GM19193 (cell line): Measurements from ENCODE around the gene NPAS2.

ENCODE experiments used
- POLR2A ChIP-seq: IDR thresholded peaks from 4 replicates; pipeline ENCODE4 v1.6.1; 2011; ENCODE audit not compliant: insufficient read depth, insufficient read length; ENCODE audit errors: extremely low read depth

NPAS2 gene

GRCh38 chr2:100785626-100786296 is 34.2 kb upstream of the NPAS2 start:
- TF ChIP-seq POLR2A: no peak

- TF ChIP-seq POLR2A: no peak
These were observed 33.7 kb upstream of the NPAS2 start for GRCh38 chr2:100786297-100786658.

DNA sequence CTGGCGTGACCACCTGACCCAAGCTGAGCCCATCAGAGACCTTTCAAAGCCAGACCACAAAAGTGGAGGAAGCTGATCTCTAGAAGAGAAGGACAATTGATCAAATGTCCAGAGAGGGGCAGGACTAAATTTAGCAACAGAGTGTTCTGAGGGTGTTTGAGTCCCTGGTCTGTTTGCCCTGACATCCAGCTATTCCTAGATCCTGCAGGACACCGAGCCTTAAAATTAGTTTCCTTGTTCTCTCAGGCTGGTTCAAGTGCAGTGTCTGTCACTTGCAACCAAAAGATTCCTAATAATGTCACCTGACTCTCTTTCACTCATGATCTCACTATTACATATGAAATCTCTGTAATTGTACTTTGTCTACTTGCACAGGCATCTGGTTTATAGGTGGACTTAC is 33.0 kb upstream of the NPAS2 start:
- no peak for TF ChIP-seq POLR2A

DNA sequence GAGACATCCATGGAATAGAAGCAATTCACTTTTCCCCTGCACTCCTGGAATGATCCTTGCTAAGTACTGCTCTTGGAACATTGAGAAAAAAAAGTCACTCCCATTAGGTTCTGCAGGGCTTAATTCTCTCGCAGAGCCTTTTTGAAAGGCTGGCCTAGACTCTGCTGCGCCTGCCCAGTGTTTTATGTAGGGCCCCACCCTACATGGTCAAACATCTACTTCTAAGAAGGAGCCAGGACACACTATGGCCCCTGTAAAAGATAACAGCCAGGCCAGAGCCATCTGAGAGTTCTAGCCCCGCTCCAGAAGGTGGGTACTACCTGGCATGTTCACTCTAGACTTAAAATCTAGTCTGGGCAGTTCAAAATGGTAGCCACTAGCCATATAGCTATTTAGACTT is 30.6 kb upstream of the NPAS2 start:
- no peak for TF ChIP-seq POLR2A

DNA sequence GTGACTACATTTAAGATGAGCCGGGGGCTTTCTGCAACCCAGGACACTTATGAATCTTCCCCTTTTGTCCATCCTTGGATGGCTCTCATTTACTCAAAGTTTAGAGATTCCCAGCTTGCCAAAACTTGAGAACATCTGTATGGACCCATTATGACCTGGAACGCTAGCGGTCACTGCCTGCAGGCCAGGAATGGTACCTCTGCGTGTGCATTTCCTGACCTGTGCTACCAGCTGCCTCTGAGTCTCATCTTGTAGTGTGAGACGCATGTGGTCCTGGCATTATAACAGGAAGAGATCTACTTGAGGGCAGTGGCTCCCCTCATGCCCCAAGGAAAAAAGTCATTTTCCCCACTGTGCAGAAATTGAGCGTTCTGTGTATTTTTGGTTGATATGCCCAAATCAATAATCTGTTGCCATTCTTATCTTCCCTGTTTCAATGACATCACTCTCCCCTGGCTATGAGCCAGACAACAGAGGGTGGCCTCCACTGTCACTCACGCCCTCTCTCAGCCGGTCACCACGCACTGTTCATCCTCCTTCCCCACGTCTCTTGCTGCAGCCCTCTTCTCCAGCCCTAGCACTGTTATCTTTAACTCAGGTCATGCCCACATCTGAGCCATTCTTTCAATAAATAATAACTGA is 28.5 kb upstream of the NPAS2 start:
- no peak for TF ChIP-seq POLR2A

GRCh38 chr2:100791936-100792308 is 28.0 kb upstream of the NPAS2 start:
- no peak for TF ChIP-seq POLR2A

- TF ChIP-seq POLR2A: no peak
These were observed 26.7 kb upstream of the NPAS2 start for GRCh38 chr2:100793220-100793619.

GRCh38 chr2:100793982-100794381 is 26.0 kb upstream of the NPAS2 start:
- TF ChIP-seq POLR2A: no peak

DNA sequence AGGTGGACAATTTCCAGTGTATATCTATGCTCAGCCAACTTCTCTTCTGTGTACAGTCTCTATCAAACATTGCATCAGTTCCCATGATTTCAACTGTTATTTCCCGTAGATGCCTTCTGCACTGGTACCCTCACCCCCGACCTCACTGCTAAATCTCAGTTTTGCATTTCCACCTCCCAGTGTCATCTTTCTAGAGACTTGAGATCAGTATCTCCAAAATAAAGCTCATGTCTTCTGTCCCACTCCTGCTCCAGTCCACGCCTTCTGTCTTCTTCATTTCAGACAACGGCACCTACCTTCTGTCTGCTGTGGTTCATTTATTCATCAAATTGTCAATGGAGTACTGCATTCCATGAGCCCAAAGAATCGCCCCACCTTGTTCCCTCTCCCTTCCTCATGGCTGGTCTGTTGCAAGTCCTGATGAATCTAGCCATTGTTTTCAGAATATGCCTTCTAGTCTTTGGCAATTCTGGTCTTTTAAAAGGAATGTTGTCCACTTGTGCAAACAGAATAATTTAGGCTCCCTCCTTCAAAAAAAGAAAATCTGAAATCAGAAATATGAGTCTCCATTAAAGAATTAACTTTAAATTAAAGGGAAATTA is 23.3 kb upstream of the NPAS2 start:
- no peak for TF ChIP-seq POLR2A

DNA sequence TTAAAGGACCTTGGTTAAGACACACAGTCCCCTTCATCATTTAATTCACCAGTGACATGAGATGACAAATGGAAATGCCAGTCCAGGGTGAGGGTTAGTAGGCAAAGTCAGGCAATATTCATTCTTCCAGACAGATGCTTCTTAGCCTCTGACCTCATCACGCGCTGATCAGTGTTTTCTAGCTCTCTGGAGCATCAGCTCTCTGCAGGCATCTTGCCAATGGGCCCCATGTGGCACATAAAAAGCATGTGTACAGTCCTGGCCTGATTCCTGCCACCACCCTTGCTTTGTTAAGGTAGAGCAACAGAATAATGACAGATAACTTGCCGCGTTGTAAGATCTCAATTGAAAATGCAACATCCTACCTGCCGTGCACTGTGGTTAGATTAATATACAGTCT is 20.3 kb upstream of the NPAS2 start:
- TF ChIP-seq POLR2A: no peak

DNA sequence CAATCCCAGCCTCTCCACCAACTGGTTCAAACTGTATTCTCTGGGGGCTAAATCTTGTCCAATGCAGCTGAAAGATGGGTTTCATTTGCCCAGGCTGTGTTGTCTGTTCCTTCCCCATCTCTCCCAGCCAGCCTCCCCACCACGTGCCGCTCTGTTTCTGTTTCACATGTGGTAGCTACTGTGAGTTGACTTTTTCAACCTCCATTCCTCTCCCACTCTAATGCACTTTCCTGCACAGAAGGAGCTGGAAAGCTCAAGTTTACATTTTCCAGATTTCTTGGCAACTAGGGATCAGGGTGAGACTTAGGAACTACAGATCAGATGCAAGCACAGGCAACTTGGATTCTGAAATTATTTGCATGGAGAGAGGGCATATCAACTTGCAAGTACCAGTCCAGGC is 19.0 kb upstream of the NPAS2 start:
- TF ChIP-seq POLR2A: no peak

DNA sequence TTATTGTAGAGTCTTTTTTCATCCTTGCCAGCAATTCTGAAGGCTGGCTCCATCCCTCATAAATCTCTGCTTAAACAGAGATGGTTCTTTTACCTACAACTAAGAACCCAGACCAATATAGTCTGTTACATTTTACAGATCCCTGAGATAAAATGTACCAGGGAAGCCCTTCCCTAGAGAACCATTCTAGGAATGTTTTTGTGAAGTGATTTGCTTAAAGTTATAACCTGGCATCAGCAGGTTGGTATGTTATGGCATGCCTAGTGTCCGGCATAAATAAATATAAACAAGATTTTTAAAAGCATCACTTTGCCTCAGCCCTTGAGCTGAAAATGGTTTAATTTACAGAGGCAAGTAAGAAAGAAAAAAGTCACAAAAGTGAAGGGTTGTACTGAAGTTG is 18.5 kb upstream of the NPAS2 start:
- TF ChIP-seq POLR2A: no peak

GRCh38 chr2:100802066-100802465 is 17.9 kb upstream of the NPAS2 start:
- no peak for TF ChIP-seq POLR2A

DNA sequence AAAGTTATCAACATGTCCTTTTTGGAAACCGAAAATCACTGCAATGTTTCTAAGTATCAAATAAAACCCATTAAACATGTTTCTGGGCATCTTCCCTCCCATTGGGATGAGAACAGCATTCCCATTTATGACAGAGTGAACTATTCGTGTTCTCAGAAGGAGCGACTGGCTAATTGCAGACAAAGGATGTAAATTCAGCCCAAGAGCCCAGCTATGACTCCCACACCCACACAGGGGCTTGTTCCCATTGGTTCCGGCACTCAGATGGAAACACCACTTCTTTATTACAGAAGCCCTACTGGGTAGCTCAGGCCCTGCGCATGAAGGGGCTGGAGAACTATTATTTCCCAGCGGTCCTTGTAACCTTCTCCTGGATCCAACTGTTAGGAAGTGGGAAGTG is 16.6 kb upstream of the NPAS2 start:
- no peak for TF ChIP-seq POLR2A

DNA sequence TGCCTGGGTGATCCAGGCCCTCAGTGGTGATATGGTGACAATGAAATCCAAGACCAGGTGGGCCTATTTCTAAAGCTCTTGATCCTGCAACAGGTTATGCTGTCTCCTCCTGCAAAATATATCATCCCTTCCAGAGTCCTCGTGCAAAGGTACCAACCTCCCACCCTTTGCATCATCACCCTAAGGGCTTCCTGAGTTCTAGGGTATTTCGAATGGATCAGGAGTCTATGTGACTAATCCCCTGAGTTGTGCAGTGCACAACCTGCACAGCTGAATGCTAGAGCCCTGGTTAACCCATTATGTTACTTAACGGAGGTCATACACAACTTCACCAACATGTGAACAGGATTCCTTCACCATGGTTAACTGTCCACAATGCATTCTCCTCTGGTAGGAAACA is 13.4 kb upstream of the NPAS2 start:
- no peak for TF ChIP-seq POLR2A

DNA sequence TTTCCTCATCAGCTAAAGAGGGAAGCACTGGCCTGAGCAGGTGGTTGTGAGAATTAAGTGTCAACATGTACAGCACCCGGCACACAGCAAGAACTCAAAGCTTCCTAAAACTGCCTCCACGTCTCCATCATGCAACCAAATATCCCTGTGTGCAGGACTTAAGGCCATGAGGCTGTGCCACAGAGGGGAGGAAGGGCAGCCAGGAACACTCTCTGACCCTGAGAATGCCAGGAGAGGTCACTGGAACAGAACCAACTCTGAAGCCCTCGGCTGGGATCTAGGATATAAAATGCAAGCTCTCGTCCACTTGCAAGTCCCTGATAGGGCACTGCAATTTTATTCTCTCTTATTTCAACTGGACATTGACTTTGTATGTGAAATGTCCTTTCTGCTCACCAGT is 12.2 kb upstream of the NPAS2 start:
- no peak for TF ChIP-seq POLR2A
